HG03139 (cell line): Measurements from ENCODE around the gene CAMK4.
"Not testable (repeated sequence)": the region's sequence is repeated elsewhere in the genome, so short reads cannot be mapped to it uniquely, and the experiment has no call there.

Experiments used
- ATAC-seq: cut with Tn5 transposase; IDR thresholded peaks from one replicate; pipeline ENCODE4 v1.9.1; 2021; ENCODE audit not compliant: unreplicated experiment

CAMK4 gene

GRCh38 chr5:111377306-111377705, 153.1 kb downstream of the CAMK4 start:
- ATAC-seq = no peak

GRCh38 chr5:111379391-111379816, 155.2 kb downstream of the CAMK4 start:
- ATAC-seq = no peak

- no peak for ATAC-seq
Measured at GRCh38 chr5:111383288-111383970, 159.2 kb downstream of the CAMK4 start.

- ATAC-seq = no peak
Measured at GRCh38 chr5:111384220-111384619, 160.0 kb downstream of the CAMK4 start.

- ATAC-seq = no peak
Measured at GRCh38 chr5:111385051-111385450, 160.9 kb downstream of the CAMK4 start.

- ATAC-seq = no peak
Measured at GRCh38 chr5:111385970-111386831, 162.0 kb downstream of the CAMK4 start.

GRCh38 chr5:111386832-111387162, 162.6 kb downstream of the CAMK4 start:
- ATAC-seq = no peak

- no peak for ATAC-seq
Measured at GRCh38 chr5:111387361-111387760, 163.2 kb downstream of the CAMK4 start.

GRCh38 chr5:111389390-111390082, 165.4 kb downstream of the CAMK4 start:
- no peak for ATAC-seq

- no peak for ATAC-seq
Measured at GRCh38 chr5:111392181-111392580, 168.0 kb downstream of the CAMK4 start.

GRCh38 chr5:111394586-111394985, 170.4 kb downstream of the CAMK4 start:
- ATAC-seq = no peak

GRCh38 chr5:111398013-111398412, 173.8 kb downstream of the CAMK4 start:
- ATAC-seq = no peak

- no peak for ATAC-seq
Measured at GRCh38 chr5:111399113-111399512, 174.9 kb downstream of the CAMK4 start.

GRCh38 chr5:111401906-111402305, 177.7 kb downstream of the CAMK4 start:
- no peak for ATAC-seq

- no peak for ATAC-seq
Measured at GRCh38 chr5:111404270-111404769, 180.1 kb downstream of the CAMK4 start.

GRCh38 chr5:111407562-111407961, 183.4 kb downstream of the CAMK4 start:
- no peak for ATAC-seq

GRCh38 chr5:111408817-111409216, 184.6 kb downstream of the CAMK4 start:
- no peak for ATAC-seq

- ATAC-seq = not testable (repeated sequence)
Measured at GRCh38 chr5:111409266-111409665, 185.1 kb downstream of the CAMK4 start.

GRCh38 chr5:111410067-111410466, 185.9 kb downstream of the CAMK4 start:
- ATAC-seq = not testable (repeated sequence)

GRCh38 chr5:111411301-111411700, 187.1 kb downstream of the CAMK4 start:
- no peak for ATAC-seq

GRCh38 chr5:111412593-111412992, 188.4 kb downstream of the CAMK4 start:
- ATAC-seq = no peak

- no peak for ATAC-seq
Measured at GRCh38 chr5:111415053-111415452, 190.9 kb downstream of the CAMK4 start.
